ES-I3 (cell line): ENCODE measurements around the gene CYP2D6.

Experiments used
- H3K36me3 ChIP-seq: 2 replicates; pipeline ENCODE4 v1.6.1; 2013; ENCODE audit warnings: mild to moderate bottlenecking, low read length, control low read depth, moderate library complexity; ENCODE audit not compliant: insufficient read depth
- H3K4me1 ChIP-seq: 2 replicates; pipeline ENCODE4 v1.6.1; 2013; ENCODE audit warnings: mild to moderate bottlenecking, control low read depth, low read length; ENCODE audit not compliant: insufficient read depth
- H3K9ac ChIP-seq: 2 replicates; pipeline ENCODE4 v1.6.1; 2013; ENCODE audit warnings: low read depth, mild to moderate bottlenecking, low read length, moderate library complexity
- H3K9me3 ChIP-seq: 2 replicates; pipeline ENCODE4 v1.6.1; 2013; ENCODE audit warnings: mild to moderate bottlenecking, low read length, moderate library complexity; ENCODE audit not compliant: control insufficient read depth, insufficient read depth

Gene CYP2D6

GRCh38 chr22:42167066-42167465 lies 36.5 kb upstream of the CYP2D6 start:
- H3K36me3 ChIP-seq = peaks cover 4% of the 10 kb centered on the region
- H3K4me1 ChIP-seq = no peaks in the 10 kb centered on the region
- H3K9ac ChIP-seq = no peak overlapping the region
- H3K9me3 ChIP-seq = no peaks in the 10 kb centered on the region

GRCh38 chr22:42164901-42165300 lies 34.3 kb upstream of the CYP2D6 start:
- no peaks in the 10 kb centered on the region for H3K9me3 ChIP-seq
- peaks cover 4% of the 10 kb centered on the region for H3K36me3 ChIP-seq
- H3K9ac ChIP-seq = no peak overlapping the region
- no peaks in the 10 kb centered on the region for H3K4me1 ChIP-seq

- no peaks in the 10 kb centered on the region for H3K9me3 ChIP-seq
- no peak overlapping the region for H3K9ac ChIP-seq
- H3K36me3 ChIP-seq = peaks cover 4% of the 10 kb centered on the region
- H3K4me1 ChIP-seq = no peaks in the 10 kb centered on the region
These were observed 32.9 kb upstream of the CYP2D6 start for GRCh38 chr22:42163515-42163914.

- Histone ChIP-seq H3K4me1 (no peaks in the 10 kb centered on the region), H3K9ac (no peak overlapping the region), H3K9me3 (no peaks in the 10 kb centered on the region), H3K36me3 (peaks cover 2% of the 10 kb centered on the region; the same call in 1 of the 2 replicates)
These were observed 32.3 kb upstream of the CYP2D6 start for GRCh38 chr22:42162728-42163489.

GRCh38 chr22:42160830-42161696 lies 30.5 kb upstream of the CYP2D6 start:
- no peaks in the 10 kb centered on the region for H3K9me3 ChIP-seq
- H3K4me1 ChIP-seq = no peaks in the 10 kb centered on the region
- H3K36me3 ChIP-seq = peaks cover 2% of the 10 kb centered on the region; the same call in 1 of the 2 replicates
- H3K9ac ChIP-seq = no peak overlapping the region

- Histone ChIP-seq H3K4me1 (no peaks in the 10 kb centered on the region), H3K36me3 (peaks cover 2% of the 10 kb centered on the region; the same call in 1 of the 2 replicates)
These were observed 29.6 kb upstream of the CYP2D6 start for GRCh38 chr22:42160251-42160650.

GRCh38 chr22:42158456-42159132 lies 28.0 kb upstream of the CYP2D6 start:
- Histone ChIP-seq H3K4me1 (no peaks in the 10 kb centered on the region), H3K9ac (no peak overlapping the region), H3K36me3 (peaks cover 2% of the 10 kb centered on the region; the same call in 1 of the 2 replicates), H3K9me3 (no peaks in the 10 kb centered on the region)

More at GRCh38 chr22:42160251-42160650, 29.6 kb upstream of the CYP2D6 start:
- H3K9me3 ChIP-seq = no peaks in the 10 kb centered on the region
- no peak overlapping the region for H3K9ac ChIP-seq

- Histone ChIP-seq H3K9me3 (no peaks in the 10 kb centered on the region), H3K4me1 (no peaks in the 10 kb centered on the region), H3K36me3 (peaks cover 2% of the 10 kb centered on the region; the same call in 1 of the 2 replicates), H3K9ac (no peak overlapping the region)
These were observed 26.0 kb upstream of the CYP2D6 start for GRCh38 chr22:42156598-42156997.

GRCh38 chr22:42156121-42156520 lies 25.5 kb upstream of the CYP2D6 start:
- H3K4me1 ChIP-seq = no peaks in the 10 kb centered on the region
- no peaks in the 10 kb centered on the region for H3K9me3 ChIP-seq
- peaks cover 2% of the 10 kb centered on the region; the same call in 1 of the 2 replicates for H3K36me3 ChIP-seq
- H3K9ac ChIP-seq = no peak overlapping the region

GRCh38 chr22:42155053-42155543 lies 24.5 kb upstream of the CYP2D6 start:
- H3K9me3 ChIP-seq = no peaks in the 10 kb centered on the region
- peaks cover 2% of the 10 kb centered on the region; the same call in 1 of the 2 replicates for H3K36me3 ChIP-seq
- no peaks in the 10 kb centered on the region for H3K4me1 ChIP-seq
- H3K9ac ChIP-seq = no peak overlapping the region

GRCh38 chr22:42154293-42155052 lies 23.9 kb upstream of the CYP2D6 start:
- no peaks in the 10 kb centered on the region for H3K9me3 ChIP-seq
- H3K9ac ChIP-seq = no peak overlapping the region
- no peaks in the 10 kb centered on the region for H3K4me1 ChIP-seq
- peaks cover 2% of the 10 kb centered on the region; the same call in 1 of the 2 replicates for H3K36me3 ChIP-seq

- Histone ChIP-seq H3K9me3 (no peaks in the 10 kb centered on the region), H3K36me3 (no peaks in the 10 kb centered on the region), H3K4me1 (no peaks in the 10 kb centered on the region), H3K9ac (no peak overlapping the region)
These were observed 22.2 kb upstream of the CYP2D6 start for GRCh38 chr22:42152661-42153270.

GRCh38 chr22:42151924-42152635 lies 21.5 kb upstream of the CYP2D6 start:
- no peaks in the 10 kb centered on the region for H3K4me1 ChIP-seq
- H3K9me3 ChIP-seq = no peaks in the 10 kb centered on the region
- no peak overlapping the region for H3K9ac ChIP-seq
- no peaks in the 10 kb centered on the region for H3K36me3 ChIP-seq
